Neural cell (in vitro differentiated cells): ENCODE measurements around the gene TNFRSF19. TPM values are rescaled to one million over a fixed set of nuclear protein-coding genes. Genes with fewer than 3 reads are reported as not detected.

ENCODE experiments used
- H2AFZ ChIP-seq: fragments of 200-600, 300-800 bp; sonication (generic), shearing (Covaris generic); 2 replicates; pipeline ENCODE4 v1.6.0; 2014; ENCODE audit warnings: low read depth, mild to moderate bottlenecking, antibody characterized with exemption, low read length, moderate library complexity
- H3F3A ChIP-seq: fragments of 200-600 bp; shearing (Covaris generic); 2 replicates; pipeline ENCODE4 v1.6.1; 2016; ENCODE audit warnings: mild to moderate bottlenecking, moderate library complexity, mixed read lengths, antibody characterized with exemption, low read length; ENCODE audit not compliant: insufficient read depth, poor library complexity, severe bottlenecking
- H3K27ac ChIP-seq: fragments of 200-600, 300-800 bp; sonication (generic), shearing (Covaris generic); 2 replicates; pipeline ENCODE4 v1.5.1; 2014; ENCODE audit warnings: mild to moderate bottlenecking, low read length, moderate library complexity
- H3K27me3 ChIP-seq: fragments of 300-800, 200-600 bp; sonication (generic), shearing (Covaris generic); 2 replicates; pipeline ENCODE4 v1.6.0; 2014; ENCODE audit warnings: mild to moderate bottlenecking, low read depth, low read length, moderate library complexity; ENCODE audit not compliant: insufficient read depth
- H3K36me3 ChIP-seq: fragments of 300-800, 200-600 bp; sonication (generic), shearing (Covaris generic); 2 replicates; pipeline ENCODE4 v1.5.1; 2014; ENCODE audit warnings: mild to moderate bottlenecking, antibody characterized with exemption, low read length, moderate library complexity; ENCODE audit not compliant: insufficient read depth
- H3K4me2 ChIP-seq: fragments of 300-800, 200-600 bp; sonication (generic), shearing (Covaris generic); 2 replicates; pipeline ENCODE4 v1.6.0; 2014; ENCODE audit warnings: mild to moderate bottlenecking, low read length
- H3K4me3 ChIP-seq: fragments of 300-800, 200-600 bp; sonication (generic), shearing (Covaris generic); 2 replicates; pipeline ENCODE4 v1.5.1; 2014; ENCODE audit warnings: mild to moderate bottlenecking, low read length, moderate library complexity
- H3K79me2 ChIP-seq: fragments of 200-600 bp; shearing (Covaris generic); replicated peaks from 2 replicates; pipeline ENCODE4 v1.6.0; 2014; ENCODE audit warnings: mild to moderate bottlenecking, low read length, moderate library complexity; ENCODE audit not compliant: insufficient read depth
- H3K9ac ChIP-seq: fragments of 300-800, 200-600 bp; sonication (generic), shearing (Covaris generic); 2 replicates; pipeline ENCODE4 v1.6.1; 2016; ENCODE audit warnings: mild to moderate bottlenecking, low read length, mixed read lengths
- H3K9me2 ChIP-seq: fragments of 200-600 bp; shearing (Covaris generic); 2 replicates; pipeline ENCODE4 v1.6.1; 2016; ENCODE audit warnings: mild to moderate bottlenecking, low read length, mixed read lengths; ENCODE audit not compliant: insufficient read depth
- H3K9me3 ChIP-seq: fragments of 200-600, 300-800 bp; sonication (generic), shearing (Covaris generic); 2 replicates; pipeline ENCODE4 v1.6.1; 2016; ENCODE audit warnings: mild to moderate bottlenecking, mixed run types, low read length, moderate library complexity, mixed read lengths
- H4K20me1 ChIP-seq: fragments of 200-600 bp; shearing (Covaris generic); 2 replicates; pipeline ENCODE4 v1.6.1; 2016; ENCODE audit warnings: mild to moderate bottlenecking, mixed run types; ENCODE audit not compliant: insufficient read depth
- CTCF ChIP-seq: fragments of 450-650 bp; IDR thresholded peaks from 2 replicates; pipeline ENCODE4 v1.5.1; 2014; ENCODE audit warnings: antibody characterized with exemption, mild to moderate bottlenecking, moderate library complexity; ENCODE audit not compliant: poor library complexity, severe bottlenecking
- EP300 ChIP-seq: fragments of 450-650 bp; conservative IDR thresholded peaks from 2 replicates; pipeline ENCODE4 v1.6.1; 2014; ENCODE audit warnings: antibody characterized with exemption, mild to moderate bottlenecking, moderate library complexity; ENCODE audit not compliant: poor library complexity, severe bottlenecking
- EZH2 ChIP-seq: fragments of 200-600, 300-800 bp; shearing (Covaris generic), sonication (generic); IDR thresholded peaks from 2 replicates; pipeline ENCODE4 v1.6.1; 2014; ENCODE audit warnings: antibody characterized with exemption, low read length, borderline replicate concordance, mild to moderate bottlenecking; ENCODE audit not compliant: insufficient read depth, poor library complexity, severe bottlenecking
- MXI1 ChIP-seq: fragments of 450-650 bp; conservative IDR thresholded peaks from 2 replicates; pipeline ENCODE4 v1.6.1; 2014; ENCODE audit warnings: antibody characterized with exemption, mild to moderate bottlenecking; ENCODE audit not compliant: poor library complexity, severe bottlenecking
- POLR2AphosphoS5 ChIP-seq: IDR thresholded peaks from 2 replicates; pipeline ENCODE4 v1.6.1; 2012
- RAD21 ChIP-seq: fragments of 450-650 bp; conservative IDR thresholded peaks from 2 replicates; pipeline ENCODE4 v1.6.1; 2014; ENCODE audit warnings: antibody characterized with exemption, mild to moderate bottlenecking, moderate library complexity
- REST ChIP-seq: IDR thresholded peaks from 2 replicates; pipeline ENCODE4 v1.6.1; 2012; ENCODE audit warnings: borderline replicate concordance
- SMC3 ChIP-seq: fragments of 450-650 bp; conservative IDR thresholded peaks from 2 replicates; pipeline ENCODE4 v1.6.1; 2014; ENCODE audit warnings: antibody characterized with exemption, mild to moderate bottlenecking, moderate library complexity; ENCODE audit not compliant: poor library complexity
- TAF1 ChIP-seq: IDR thresholded peaks from 2 replicates; pipeline ENCODE4 v1.6.1; 2012; ENCODE audit warnings: low read depth
- polyA plus RNA-seq: library from polyadenylated mRNA; depleted of rRNA; stranded (reverse); fragments of >200 nt; gene quantifications from 2 replicates; pipeline ENCODE4 v1.2.3, GENCODE V29; 2014

TNFRSF19 gene
- polyA plus RNA-seq, 1 donor from 2014 or later = 3.3 TPM

- H3K27me3 ChIP-seq = no peaks in the 10 kb centered on the region
- no peaks in the 10 kb centered on the region for H3F3A ChIP-seq
- no peaks in the 10 kb centered on the region for H3K9me3 ChIP-seq
- H3K36me3 ChIP-seq = no peaks in the 10 kb centered on the region
- no peaks in the 10 kb centered on the region for H3K9me2 ChIP-seq
- H3K4me3 ChIP-seq = no peak overlapping the region
- H3K9ac ChIP-seq = no peak overlapping the region
- no peak overlapping the region for H2AFZ ChIP-seq
- H3K4me2 ChIP-seq = no peak overlapping the region
- H3K79me2 ChIP-seq = no peaks in the 10 kb centered on the region
- H3K27ac ChIP-seq = no peak overlapping the region
- no peaks in the 10 kb centered on the region for H4K20me1 ChIP-seq
- TF ChIP-seq SMC3 = no peak
- no peak for TF ChIP-seq POLR2AphosphoS5
- TF ChIP-seq CTCF = no peak
- no peak for TF ChIP-seq EZH2
- no peak for TF ChIP-seq EP300
- no peak for TF ChIP-seq RAD21
- TF ChIP-seq TAF1 = no peak
- no peak for TF ChIP-seq REST
- TF ChIP-seq MXI1 = no peak
Measured at GRCh38 chr13:23629566-23630272, 59.5 kb downstream of the TNFRSF19 start.

GRCh38 chr13:23630349-23631093 lies 60.3 kb downstream of the TNFRSF19 start:
- no peak overlapping the region for H3K9ac ChIP-seq

More at GRCh38 chr13:23630349-23631093, 60.3 kb downstream of the TNFRSF19 start:
- no peaks in the 10 kb centered on the region for H3K36me3 ChIP-seq
- H3K9me2 ChIP-seq = no peaks in the 10 kb centered on the region
- H3K79me2 ChIP-seq = no peaks in the 10 kb centered on the region
- H4K20me1 ChIP-seq = no peaks in the 10 kb centered on the region
- H3K27ac ChIP-seq = no peak overlapping the region
- no peak overlapping the region for H3K4me3 ChIP-seq
- no peak overlapping the region for H3K4me2 ChIP-seq
- no peaks in the 10 kb centered on the region for H3K9me3 ChIP-seq
- TF ChIP-seq TAF1 = no peak
- TF ChIP-seq SMC3 = no peak
- TF ChIP-seq POLR2AphosphoS5 = no peak
- TF ChIP-seq EP300 = no peak
- TF ChIP-seq EZH2 = no peak
- no peak for TF ChIP-seq MXI1
- H2AFZ ChIP-seq = no peak overlapping the region
- no peaks in the 10 kb centered on the region for H3K27me3 ChIP-seq
- H3F3A ChIP-seq = no peaks in the 10 kb centered on the region
